IPS DF 4.7 (cell line): ENCODE measurements around the gene POLG.
"Not testable (repeated sequence)": the region's sequence is repeated elsewhere in the genome, so short reads cannot be mapped to it uniquely, and the experiment has no call there.

Source experiments
- DNase-seq: peaks from one replicate; pipeline ENCODE4 v3.0.0-alpha.2; 2013; ENCODE audit warnings: low spot score; ENCODE audit errors: extremely low read depth

Gene POLG

GRCh38 chr15:89282631-89283030 is 52.0 kb downstream of the POLG start:
- DNase-seq: no peak

DNA sequence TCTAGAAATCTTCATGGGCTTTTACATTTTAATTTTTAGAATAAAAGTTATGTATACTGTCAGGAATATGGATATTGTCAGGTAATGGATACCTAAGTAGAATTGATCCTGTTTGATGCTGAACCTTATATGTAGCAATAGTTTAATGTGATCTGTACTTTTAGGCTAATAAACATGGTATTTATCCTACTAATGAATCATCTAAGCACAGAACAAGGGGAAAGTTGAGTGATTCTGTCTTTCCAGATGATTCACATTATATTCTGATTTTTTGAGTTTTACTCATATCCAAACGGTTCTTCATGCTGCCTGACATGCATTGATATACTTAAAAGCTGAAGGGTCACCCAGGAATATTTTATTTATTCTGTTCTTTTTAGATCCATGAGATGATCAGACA is 56.3 kb downstream of the POLG start:
- DNase-seq: no peak

GRCh38 chr15:89277281-89277680 is 57.3 kb downstream of the POLG start:
- DNase-seq: not testable (repeated sequence)
